Measurements from ENCODE around the gene PGPEP1. TPM values are rescaled to one million over a fixed set of nuclear protein-coding genes. Genes with fewer than 3 reads are reported as not detected.
"Not testable (repeated sequence)": the region's sequence is repeated elsewhere in the genome, so short reads cannot be mapped to it uniquely, and the experiment has no call there.

The PGPEP1 gene
- total and polyA plus RNA-seq, 4 donors, result 19.2 to 46.9 (median 33.4) TPM

DNA sequence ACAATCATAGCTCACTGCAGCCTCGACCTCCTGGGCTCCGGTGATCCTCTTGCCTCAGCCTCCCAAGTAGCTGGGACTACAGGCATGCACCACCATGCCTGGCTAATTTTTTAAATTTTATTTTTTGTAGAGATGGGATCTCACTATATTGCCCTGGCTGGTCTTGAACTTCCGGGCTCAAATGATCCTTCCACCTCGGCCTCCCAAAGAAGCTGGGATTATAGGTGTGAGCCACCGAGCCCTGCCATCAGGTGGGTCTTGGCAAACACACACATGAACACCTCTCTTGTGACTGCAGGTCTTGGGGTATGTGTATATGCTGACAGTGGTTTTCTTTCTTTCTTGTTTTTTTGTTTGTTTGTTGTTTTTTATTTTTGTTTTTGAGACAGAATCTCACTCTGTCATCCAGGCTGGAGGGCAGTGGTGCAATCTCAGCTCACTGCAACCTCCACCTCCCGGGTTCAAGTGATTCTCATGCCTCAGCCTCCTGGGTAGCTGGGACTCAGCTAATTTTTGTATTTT lies 8.5 kb downstream of the PGPEP1 start:
- not testable (repeated sequence) for H3K9me3 ChIP-seq (ENCODE audit: control insufficient read depth, low read length); ATAC-seq (ENCODE audit: low FRiP score); DNase-seq; H3K27me3 ChIP-seq (ENCODE audit: control insufficient read depth in 1 of 2, insufficient read depth in 2 of 2, low read length in 1 of 2); H3K4me1 ChIP-seq (ENCODE audit: control insufficient read depth in 1 of 2, insufficient read depth in 2 of 2, low read length in 2 of 2); H3K36me3 ChIP-seq (ENCODE audit: control insufficient read depth in 1 of 2, insufficient read depth in 2 of 2, low read length in 1 of 2); H3K4me3 ChIP-seq (ENCODE audit: low read length in 2 of 2); H3K27ac ChIP-seq (ENCODE audit: low read depth in 1 of 2, low read length in 2 of 2)
- intact Hi-C loops (cut with DNase I), result loop anchor here (2.0 kb wide), 2 partner anchors 62 to 64 kb away; no protein-coding TSS in a partner anchor
- 85 to 89% methylated on average over 6 of the region's 6 CpGs for WGBS, 2 donors

DNA sequence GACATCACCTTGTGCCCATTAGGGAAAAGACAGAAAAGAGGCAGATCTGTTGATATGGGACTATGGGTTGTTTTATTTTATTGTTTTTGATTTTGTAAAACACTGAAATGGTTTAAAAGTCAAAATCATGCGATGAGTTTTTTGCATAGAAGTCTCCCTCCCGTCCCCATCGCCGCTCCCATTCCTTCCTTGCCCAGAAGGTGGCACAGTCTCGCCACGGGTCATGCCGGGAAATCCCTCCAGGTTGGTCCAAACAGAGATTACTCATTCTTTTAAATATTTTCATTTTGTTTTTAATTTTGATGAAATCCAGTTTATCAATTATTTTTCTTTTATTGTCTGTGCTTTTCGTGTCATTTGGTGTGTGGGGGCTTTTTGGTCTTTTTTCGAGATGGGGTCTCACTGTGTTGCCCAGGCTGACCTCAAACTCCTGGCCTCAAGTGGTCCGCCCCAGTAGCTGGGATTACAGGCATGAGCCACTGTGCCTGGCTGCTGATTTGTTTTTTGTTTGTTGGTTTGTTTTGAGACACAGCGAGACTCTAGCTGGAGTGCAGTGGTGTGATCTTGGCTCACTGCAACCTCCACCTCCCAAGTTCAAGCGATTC lies 9.2 kb downstream of the PGPEP1 start:
- no peak overlapping the region for H3K27ac ChIP-seq (ENCODE audit: low read depth in 1 of 2, low read length in 2 of 2)
- 49 to 50% methylated on average over 12 of the region's 12 CpGs for WGBS, 2 donors
- DNase-seq, result peak; percentile 73 to 86
- intact Hi-C loops (cut with DNase I), result loop anchor here (2.0 to 5.0 kb wide), 3 partner anchors 38 to 63 kb away; partner anchors contain the start of gene GDF15 (in 1 of the 2)
- H3K9me3 ChIP-seq (ENCODE audit: control insufficient read depth, low read length), result no peaks in the 10 kb centered on the region
- no peak overlapping the region for H3K4me3 ChIP-seq (ENCODE audit: low read length in 2 of 2)
- no peaks in the 10 kb centered on the region for H3K27me3 ChIP-seq (ENCODE audit: control insufficient read depth in 1 of 2, insufficient read depth in 2 of 2, low read length in 1 of 2)
- no peaks in the 10 kb centered on the region for H3K36me3 ChIP-seq (ENCODE audit: control insufficient read depth in 1 of 2, insufficient read depth in 2 of 2, low read length in 1 of 2)
- ATAC-seq (ENCODE audit: low FRiP score), result no peak
- no peaks in the 10 kb centered on the region for H3K4me1 ChIP-seq (ENCODE audit: control insufficient read depth in 1 of 2, insufficient read depth in 2 of 2, low read length in 2 of 2)

DNA sequence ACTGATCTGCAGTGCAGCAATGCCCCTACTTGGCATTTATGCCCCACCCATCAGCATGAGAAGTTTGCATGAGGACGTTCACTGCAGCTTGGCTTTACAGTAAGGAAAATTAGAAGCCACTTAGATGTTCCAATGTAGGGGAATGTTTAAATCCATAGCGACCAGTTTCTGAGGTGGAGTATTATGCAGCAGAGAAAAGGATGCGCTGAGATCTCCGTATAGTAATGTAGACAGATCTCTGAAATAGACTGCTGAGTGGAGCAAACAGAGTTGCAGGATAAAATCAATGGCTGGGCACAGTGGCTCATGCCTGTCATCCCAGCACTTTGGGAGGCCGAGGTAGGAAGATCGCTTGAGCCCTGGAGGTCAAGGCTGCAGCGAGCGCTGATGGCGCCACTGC lies 10.1 kb downstream of the PGPEP1 start:
- intact Hi-C loops (cut with DNase I), result loop anchor here in 1 of 2 donors (5.0 kb wide), 1 partner anchor 37 kb away; the partner anchor contains the start of gene GDF15
- H3K27me3 ChIP-seq (ENCODE audit: control insufficient read depth in 1 of 2, insufficient read depth in 2 of 2, low read length in 1 of 2), result no peaks in the 10 kb centered on the region
- 87% methylated on average over 9 of the region's 9 CpGs for WGBS, 2 donors

DNA sequence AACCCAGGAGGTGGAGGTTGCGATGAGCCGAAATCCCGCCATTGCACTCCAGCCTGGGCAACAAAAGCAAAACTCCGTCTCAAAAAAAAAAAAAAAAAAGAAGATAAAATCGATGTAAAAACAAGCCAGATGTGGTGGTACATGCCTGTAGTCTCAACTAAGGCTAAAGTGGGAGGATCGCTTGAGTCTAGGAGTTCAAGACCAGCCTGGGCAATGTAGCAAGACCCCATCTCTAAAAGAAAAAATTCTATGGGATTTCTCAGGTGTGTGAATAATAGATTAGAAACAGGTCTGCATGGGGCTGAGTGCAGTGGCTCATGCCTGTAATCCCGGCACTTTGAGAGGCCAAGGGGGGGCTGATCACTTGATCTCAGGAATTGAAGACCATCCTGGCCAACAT lies 11.1 kb downstream of the PGPEP1 start:
- DNase-seq (no peak), ATAC-seq (ENCODE audit: low FRiP score) (no peak)
- Histone ChIP-seq H3K27ac (ENCODE audit: low read depth in 1 of 2, low read length in 2 of 2) (no peak overlapping the region), H3K27me3 (ENCODE audit: control insufficient read depth in 1 of 2, insufficient read depth in 2 of 2, low read length in 1 of 2) (no peaks in the 10 kb centered on the region), H3K36me3 (ENCODE audit: control insufficient read depth in 1 of 2, insufficient read depth in 2 of 2, low read length in 1 of 2) (no peaks in the 10 kb centered on the region), H3K4me1 (ENCODE audit: control insufficient read depth in 1 of 2, insufficient read depth in 2 of 2, low read length in 2 of 2) (no peaks in the 10 kb centered on the region), H3K9me3 (ENCODE audit: control insufficient read depth, low read length) (no peaks in the 10 kb centered on the region), H3K4me3 (ENCODE audit: low read length in 2 of 2) (no peak overlapping the region)
- WGBS, 2 donors, result 91 to 94% methylated on average over 7 of the region's 7 CpGs
- intact Hi-C loops (cut with DNase I), result loop anchor here in 1 of 2 donors (5.0 kb wide), 1 partner anchor 36 kb away; the partner anchor contains the start of gene GDF15

More for the DNA sequence above, 10.1 kb downstream of the PGPEP1 start:
- no peaks in the 10 kb centered on the region for H3K9me3 ChIP-seq (ENCODE audit: control insufficient read depth, low read length)
- ATAC-seq (ENCODE audit: low FRiP score) (no peak), DNase-seq (no peak)
- no peaks in the 10 kb centered on the region for H3K36me3 ChIP-seq (ENCODE audit: control insufficient read depth in 1 of 2, insufficient read depth in 2 of 2, low read length in 1 of 2)
- no peaks in the 10 kb centered on the region for H3K4me1 ChIP-seq (ENCODE audit: control insufficient read depth in 1 of 2, insufficient read depth in 2 of 2, low read length in 2 of 2)
- H3K27ac ChIP-seq (ENCODE audit: low read depth in 1 of 2, low read length in 2 of 2), result no peak overlapping the region
- H3K4me3 ChIP-seq (ENCODE audit: low read length in 2 of 2), result no peak overlapping the region

DNA sequence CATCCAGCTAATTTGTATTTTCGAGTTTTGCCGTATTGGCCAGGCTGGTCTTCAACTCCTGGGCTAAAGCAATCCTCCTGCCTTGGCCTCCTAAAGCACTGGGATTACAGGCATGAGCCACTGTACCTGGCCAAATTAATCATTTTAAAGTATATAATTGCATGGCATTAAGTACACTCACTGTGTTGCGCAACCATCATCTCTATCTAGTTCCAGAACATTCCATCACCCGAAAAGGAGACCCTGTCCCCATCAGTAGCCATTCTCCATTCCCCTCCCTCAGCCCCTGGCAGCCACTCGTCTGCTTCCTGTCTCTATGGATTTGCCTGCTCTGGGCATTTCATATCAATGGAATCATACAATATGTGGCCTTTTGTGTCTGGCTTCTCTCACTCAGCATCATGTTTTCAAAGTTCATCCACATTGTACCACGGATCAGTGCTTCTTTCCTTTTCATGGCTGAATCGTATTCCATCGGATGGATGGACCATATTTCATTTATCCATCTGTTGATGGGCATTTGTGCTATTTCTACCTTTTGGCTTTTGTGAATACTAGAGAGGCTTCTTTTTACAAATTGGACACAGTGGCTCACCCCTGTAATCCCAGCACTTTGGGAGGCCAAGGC lies 13.1 kb downstream of the PGPEP1 start:
- 93 to 95% methylated on average over 8 of the region's 8 CpGs for WGBS, 2 donors
- Histone ChIP-seq H3K27me3 (ENCODE audit: control insufficient read depth in 1 of 2, insufficient read depth in 2 of 2, low read length in 1 of 2) (no peaks in the 10 kb centered on the region), H3K9me3 (ENCODE audit: control insufficient read depth, low read length) (no peaks in the 10 kb centered on the region), H3K27ac (ENCODE audit: low read depth in 1 of 2, low read length in 2 of 2) (no peak overlapping the region), H3K4me1 (ENCODE audit: control insufficient read depth in 1 of 2, insufficient read depth in 2 of 2, low read length in 2 of 2) (no peaks in the 10 kb centered on the region), H3K36me3 (ENCODE audit: control insufficient read depth in 1 of 2, insufficient read depth in 2 of 2, low read length in 1 of 2) (no peaks in the 10 kb centered on the region), H3K4me3 (ENCODE audit: low read length in 2 of 2) (no peak overlapping the region)
- intact Hi-C loops (cut with DNase I), result loop anchor here in 1 of 2 donors (5.0 kb wide), 1 partner anchor 34 kb away; the partner anchor contains the start of gene GDF15
- DNase-seq, result no peak
- no peak for ATAC-seq (ENCODE audit: low FRiP score)

DNA sequence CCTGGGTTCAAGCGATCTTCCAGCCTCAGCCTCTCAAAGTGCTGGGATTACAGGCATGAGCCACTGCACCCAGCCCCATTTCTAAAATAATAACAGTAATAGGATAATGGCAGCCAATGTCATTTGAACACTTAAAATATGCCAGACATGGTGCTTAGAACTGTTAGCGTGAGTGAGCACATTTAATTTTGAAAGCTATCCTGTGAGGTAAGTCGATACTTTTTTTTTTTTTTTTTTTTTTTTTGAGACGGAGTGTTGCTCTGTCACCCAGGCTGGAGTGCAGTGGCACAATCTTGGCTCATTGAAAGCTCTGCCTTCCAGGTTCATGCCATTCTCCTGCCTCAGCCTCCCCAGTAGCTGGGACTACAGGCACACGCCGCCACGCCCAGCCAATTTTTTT lies 14.3 kb downstream of the PGPEP1 start:
- not testable (repeated sequence) for H3K9me3 ChIP-seq (ENCODE audit: control insufficient read depth, low read length); ATAC-seq (ENCODE audit: low FRiP score); H3K27ac ChIP-seq (ENCODE audit: low read depth in 1 of 2, low read length in 2 of 2); DNase-seq; H3K27me3 ChIP-seq (ENCODE audit: control insufficient read depth in 1 of 2, insufficient read depth in 2 of 2, low read length in 1 of 2); H3K36me3 ChIP-seq (ENCODE audit: control insufficient read depth in 1 of 2, insufficient read depth in 2 of 2, low read length in 1 of 2); H3K4me1 ChIP-seq (ENCODE audit: control insufficient read depth in 1 of 2, insufficient read depth in 2 of 2, low read length in 2 of 2); H3K4me3 ChIP-seq (ENCODE audit: low read length in 2 of 2)
- intact Hi-C loops (cut with DNase I), result loop anchor here in 1 of 2 donors (5.0 kb wide), 1 partner anchor 33 kb away; the partner anchor contains the start of gene GDF15
- 95 to 96% methylated on average over 6 to 7 of the region's 7 CpGs for WGBS, 2 donors

DNA sequence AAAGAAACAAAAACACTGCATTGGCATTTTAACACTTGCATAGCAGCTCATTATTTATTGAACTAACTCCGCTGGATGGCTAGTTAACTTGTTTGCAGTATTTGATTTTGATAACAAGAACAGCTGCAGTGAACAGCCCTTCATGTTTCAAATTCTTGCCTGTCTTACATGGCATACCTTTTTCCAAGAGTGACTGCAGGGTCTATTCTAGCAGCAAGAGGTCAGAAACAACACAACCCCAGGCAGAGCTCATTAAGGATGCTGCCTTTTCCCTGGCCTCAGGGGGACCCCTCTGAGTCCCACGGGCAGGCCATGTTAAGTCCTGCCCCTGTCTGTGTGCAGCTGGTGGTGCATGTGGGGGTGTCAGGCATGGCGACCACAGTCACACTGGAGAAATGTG lies 16.6 kb downstream of the PGPEP1 start:
- DNase-seq (no peak), ATAC-seq (ENCODE audit: low FRiP score) (no peak)
- Histone ChIP-seq H3K4me3 (ENCODE audit: low read length in 2 of 2) (no peak overlapping the region), H3K4me1 (ENCODE audit: control insufficient read depth in 1 of 2, insufficient read depth in 2 of 2, low read length in 2 of 2) (no peaks in the 10 kb centered on the region), H3K36me3 (ENCODE audit: control insufficient read depth in 1 of 2, insufficient read depth in 2 of 2, low read length in 1 of 2) (no peaks in the 10 kb centered on the region), H3K27ac (ENCODE audit: low read depth in 1 of 2, low read length in 2 of 2) (no peak overlapping the region), H3K9me3 (ENCODE audit: control insufficient read depth, low read length) (no peaks in the 10 kb centered on the region), H3K27me3 (ENCODE audit: control insufficient read depth in 1 of 2, insufficient read depth in 2 of 2, low read length in 1 of 2) (no peaks in the 10 kb centered on the region)
- intact Hi-C loops (cut with DNase I), result no loop called here
- 93 to 100% methylated on average over 3 of the region's 3 CpGs for WGBS, 2 donors

DNA sequence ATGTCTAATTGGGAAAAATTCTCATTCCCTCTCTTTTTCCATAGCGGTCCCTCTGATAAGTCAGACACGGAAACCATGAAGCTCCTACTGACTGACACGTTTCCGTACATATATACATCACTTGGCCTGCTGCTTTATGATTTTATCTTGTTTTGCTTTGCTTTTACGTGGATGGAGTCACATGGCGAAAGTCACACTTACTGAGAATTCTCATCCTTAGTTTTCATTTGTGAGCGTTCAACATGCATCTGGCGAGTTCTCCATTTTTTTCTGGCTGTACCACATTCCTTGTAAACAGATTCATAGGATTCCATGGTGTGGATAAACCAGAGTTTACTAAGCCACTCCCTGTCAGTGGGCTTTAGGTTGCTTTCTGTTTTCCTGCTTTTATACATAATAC lies 21.2 kb downstream of the PGPEP1 start:
- H3K4me1 ChIP-seq (ENCODE audit: control insufficient read depth in 1 of 2, insufficient read depth in 2 of 2, low read length in 2 of 2), result no peaks in the 10 kb centered on the region
- no peak overlapping the region for H3K4me3 ChIP-seq (ENCODE audit: low read length in 2 of 2)
- no peaks in the 10 kb centered on the region for H3K36me3 ChIP-seq (ENCODE audit: control insufficient read depth in 1 of 2, insufficient read depth in 2 of 2, low read length in 1 of 2)
- DNase-seq (no peak), ATAC-seq (ENCODE audit: low FRiP score) (no peak)
- no peak overlapping the region for H3K27ac ChIP-seq (ENCODE audit: low read depth in 1 of 2, low read length in 2 of 2)
- intact Hi-C loops (cut with DNase I), result no loop called here
- no peaks in the 10 kb centered on the region for H3K9me3 ChIP-seq (ENCODE audit: control insufficient read depth, low read length)
- WGBS, 2 donors, result 94 to 96% methylated on average over 8 of the region's 8 CpGs
- no peaks in the 10 kb centered on the region for H3K27me3 ChIP-seq (ENCODE audit: control insufficient read depth in 1 of 2, insufficient read depth in 2 of 2, low read length in 1 of 2)
